SKM-1 (cell line): ENCODE results near the gene PAM16.

Experiments
- DNase-seq: peaks from one replicate; lab custom pipeline; 2025; ENCODE audit not compliant: unreplicated experiment; lab: John Stamatoyannopoulos, UW

Gene PAM16

DNA sequence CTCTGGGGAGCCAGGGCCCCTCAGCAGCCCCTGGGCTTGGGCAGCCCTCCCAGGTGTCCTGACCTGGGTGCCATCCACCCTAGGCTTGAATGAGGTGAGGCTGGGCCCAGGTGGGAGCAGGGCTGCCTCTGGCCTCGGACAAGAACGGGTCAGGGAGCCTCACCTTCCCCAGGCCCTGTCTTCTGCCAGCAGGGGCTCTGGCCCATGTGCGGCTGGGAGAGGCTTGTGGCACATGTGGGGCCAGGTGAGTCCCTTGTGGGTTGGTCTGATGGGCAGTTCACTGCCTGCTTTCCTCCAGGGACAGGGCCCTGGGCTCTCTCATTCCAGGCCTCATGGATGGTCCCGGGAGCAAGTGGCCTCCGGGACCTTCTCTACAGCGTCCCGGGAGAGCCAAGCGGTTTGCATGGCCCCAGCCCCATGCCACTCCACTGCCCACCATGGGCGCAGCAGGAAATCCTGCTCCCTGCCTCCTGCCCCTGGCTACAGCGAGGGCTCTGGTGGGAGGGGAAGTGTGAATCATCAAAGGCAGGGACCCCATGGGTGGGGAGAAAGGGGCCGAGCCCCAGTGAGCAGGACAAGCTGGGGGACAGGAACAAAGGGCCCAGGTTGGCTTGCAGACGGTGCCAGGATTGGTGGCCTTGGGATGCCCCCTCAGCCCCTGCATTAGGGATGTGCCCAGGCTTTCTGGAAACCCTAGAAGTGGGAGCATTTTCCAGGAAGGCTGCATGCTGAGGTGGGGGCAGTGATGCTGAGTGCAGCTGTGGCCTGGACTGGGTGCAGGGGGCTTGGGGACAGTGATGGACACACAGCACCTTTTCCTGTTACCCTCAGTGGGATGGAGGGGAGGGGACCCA, 32.7 kb upstream of the PAM16 start:
- no peak for DNase-seq

GRCh38 chr16:4382795-4383357, 31.8 kb upstream of the PAM16 start:
- no peak for DNase-seq

GRCh38 chr16:4381935-4382794, 31.0 kb upstream of the PAM16 start:
- DNase-seq, result no peak

DNA sequence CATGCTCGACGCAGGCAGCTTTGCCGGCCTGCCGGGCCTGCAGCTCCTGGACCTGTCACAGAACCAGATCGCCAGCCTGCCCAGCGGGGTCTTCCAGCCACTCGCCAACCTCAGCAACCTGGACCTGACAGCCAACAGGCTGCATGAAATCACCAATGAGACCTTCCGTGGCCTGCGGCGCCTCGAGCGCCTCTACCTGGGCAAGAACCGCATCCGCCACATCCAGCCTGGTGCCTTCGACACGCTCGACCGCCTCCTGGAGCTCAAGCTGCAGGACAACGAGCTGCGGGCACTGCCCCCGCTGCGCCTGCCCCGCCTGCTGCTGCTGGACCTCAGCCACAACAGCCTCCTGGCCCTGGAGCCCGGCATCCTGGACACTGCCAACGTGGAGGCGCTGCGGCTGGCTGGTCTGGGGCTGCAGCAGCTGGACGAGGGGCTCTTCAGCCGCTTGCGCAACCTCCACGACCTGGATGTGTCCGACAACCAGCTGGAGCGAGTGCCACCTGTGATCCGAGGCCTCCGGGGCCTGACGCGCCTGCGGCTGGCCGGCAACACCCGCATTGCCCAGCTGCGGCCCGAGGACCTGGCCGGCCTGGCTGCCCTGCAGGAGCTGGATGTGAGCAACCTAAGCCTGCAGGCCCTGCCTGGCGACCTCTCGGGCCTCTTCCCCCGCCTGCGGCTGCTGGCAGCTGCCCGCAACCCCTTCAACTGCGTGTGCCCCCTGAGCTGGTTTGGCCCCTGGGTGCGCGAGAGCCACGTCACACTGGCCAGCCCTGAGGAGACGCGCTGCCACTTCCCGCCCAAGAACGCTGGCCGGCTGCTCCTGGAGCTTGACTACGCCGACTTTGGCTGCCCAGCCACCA, 30.2 kb upstream of the PAM16 start:
- no peak for DNase-seq

DNA sequence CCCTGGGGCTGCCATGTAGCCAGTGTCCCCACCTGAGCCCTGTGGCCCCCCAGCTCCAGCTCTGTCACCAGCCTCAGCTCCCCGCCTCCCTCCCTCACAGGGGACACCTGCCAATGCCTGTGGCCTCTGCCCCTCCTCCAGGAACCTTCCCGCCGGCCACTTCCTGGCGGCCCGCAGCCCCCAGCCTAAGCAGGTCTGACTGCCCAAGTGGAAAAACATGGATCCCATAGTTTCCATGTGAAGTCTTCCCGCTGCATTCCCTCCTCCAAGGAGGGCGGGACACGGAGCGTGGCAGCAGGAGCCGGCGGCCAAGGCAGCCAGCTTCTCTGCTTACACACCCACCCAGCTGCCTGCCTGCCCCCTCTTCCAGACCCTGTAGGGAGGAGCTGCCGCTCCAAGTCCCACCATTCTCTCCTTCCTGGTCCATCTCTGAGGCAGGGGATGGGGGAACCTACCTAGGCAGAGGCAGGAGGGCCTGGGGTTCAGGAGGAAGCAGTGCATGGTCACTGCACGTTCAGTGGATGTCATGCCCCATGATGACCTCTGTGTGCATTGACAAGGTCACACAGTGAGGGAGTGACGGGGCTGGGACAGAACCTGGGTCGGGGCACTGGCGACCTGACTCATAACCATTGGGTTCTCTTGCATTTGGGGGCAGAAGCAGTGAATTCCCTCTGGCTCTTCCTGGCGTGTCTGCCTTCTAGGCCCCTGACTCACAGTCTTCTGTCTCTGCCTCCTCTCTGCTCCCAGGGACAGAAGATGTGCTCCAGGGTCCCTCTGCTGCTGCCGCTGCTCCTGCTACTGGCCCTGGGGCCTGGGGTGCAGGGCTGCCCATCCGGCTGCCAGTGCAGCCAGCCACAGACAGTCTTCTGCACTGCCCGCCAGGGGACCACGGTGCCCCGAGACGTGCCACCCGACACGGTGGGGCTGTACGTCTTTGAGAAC, 29.3 kb upstream of the PAM16 start:
- DNase-seq, result no peak

DNA sequence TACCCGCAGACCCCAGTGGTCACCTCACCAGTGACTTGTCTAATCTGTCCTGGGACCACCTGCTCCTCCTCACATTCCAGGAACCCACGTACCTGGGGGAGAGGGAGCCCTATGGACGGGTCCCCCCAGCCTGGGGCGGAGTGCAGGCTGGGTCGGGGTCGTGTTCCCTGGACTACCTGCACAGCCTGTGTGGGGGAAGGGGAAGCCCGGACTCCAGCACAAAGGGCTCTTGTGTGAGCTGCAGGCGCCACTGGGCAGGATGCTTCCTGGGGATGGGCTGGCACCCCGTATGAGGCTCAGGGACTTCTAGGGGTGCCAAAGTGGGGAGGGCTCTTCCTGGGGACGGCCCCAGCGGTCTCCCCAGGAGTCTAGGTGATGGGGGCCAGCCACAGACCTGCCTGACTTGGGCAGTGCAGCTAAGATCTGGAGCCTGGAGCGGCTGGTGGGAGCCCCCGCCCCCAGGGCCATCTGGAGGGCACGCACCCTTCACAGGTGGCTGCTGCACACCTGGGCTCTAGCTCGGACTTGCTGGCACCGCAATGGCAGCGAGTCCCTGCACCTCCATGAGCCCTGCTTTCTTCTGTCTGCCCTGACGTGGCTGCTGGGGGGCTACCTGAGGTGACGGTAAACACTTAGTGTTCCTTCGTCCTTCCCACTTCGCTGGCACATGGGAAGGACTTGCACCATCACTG, 28.0 kb upstream of the PAM16 start:
- DNase-seq, result no peak

DNA sequence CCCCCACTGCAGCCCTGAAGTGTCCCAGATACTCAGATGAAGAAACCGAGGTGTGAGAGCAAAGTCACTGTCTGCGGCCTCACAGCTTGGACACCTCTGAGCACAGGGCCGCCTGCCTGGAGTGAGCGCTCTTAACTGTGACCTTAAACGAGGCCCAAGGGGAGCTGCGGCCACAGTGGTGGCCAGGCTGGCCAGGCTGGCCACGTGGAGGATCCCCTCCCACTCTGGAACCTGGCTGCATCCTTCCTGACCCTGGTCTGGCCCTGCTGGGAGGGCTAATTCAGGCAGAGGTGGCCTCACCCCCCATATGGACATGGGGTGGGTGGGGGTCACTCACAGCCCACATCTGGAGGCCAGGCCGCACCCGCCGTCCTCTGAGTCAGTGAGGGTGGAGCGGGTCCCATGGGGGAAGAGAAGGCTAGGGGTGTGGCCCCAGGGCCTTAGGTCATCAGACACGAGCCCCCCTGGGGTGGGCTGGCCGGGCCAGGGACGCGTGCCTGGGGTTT, 27.1 kb upstream of the PAM16 start:
- DNase-seq, result no peak

DNA sequence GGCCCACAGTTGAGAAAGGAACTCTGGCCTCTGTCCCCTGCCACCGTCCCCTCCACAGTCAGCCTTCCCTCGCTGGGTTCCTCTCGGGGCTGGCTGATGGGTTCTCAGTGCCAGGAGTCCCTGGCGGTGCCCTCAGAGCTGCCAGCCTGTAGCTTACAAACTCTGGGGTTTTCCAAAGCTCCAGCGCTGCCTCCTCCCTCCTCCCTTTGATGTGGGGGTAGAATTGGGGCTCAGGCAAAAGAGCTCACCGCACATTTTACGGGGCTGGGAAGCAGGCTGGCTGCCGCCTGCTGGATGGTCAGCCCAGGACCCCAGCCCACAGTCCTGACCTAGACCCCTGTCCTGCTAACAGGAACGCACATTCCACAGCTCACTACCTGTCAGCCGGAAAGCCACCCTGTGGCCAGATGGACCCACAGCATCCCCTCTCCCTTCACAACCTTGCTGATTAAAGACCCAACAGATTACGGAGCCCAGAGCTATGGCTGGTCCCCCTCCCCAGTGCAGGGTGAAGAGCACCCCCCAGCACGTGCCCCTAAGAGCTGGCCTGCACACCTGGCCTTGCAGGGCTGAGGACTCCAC, 26.5 kb upstream of the PAM16 start:
- DNase-seq, result no peak

DNA sequence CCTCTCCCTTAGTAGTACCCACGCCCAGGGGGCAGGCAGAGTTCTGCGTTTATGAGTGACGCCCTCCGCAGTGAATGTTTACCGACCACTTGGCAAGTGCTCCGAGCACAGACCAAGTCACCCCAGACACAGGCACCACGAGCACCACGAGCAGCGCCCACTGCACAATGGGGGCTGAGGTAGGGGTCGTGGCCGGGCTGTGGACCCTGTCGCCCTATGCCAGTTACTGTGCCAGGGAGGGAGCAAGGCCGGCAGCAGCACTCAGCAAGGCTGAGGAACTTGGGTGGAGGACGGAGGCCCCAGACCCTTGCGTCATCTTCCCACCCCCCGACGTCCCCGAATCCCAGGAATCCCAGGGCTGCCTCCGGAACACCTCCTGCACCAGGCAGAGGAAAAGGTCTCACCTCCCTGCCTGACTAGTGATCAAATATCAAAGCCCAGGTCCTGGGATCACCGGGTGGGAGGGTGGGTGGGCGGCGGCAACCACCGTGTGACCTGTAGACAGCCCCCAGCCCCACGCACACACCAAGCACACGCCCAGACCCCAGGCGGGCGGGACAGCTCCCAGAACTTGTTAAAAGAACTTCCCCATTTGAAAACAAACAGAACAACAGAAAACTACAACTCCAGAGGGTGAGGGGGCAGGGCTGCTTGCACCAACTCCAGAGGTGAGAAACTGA, 25.9 kb upstream of the PAM16 start:
- no peak for DNase-seq

DNA sequence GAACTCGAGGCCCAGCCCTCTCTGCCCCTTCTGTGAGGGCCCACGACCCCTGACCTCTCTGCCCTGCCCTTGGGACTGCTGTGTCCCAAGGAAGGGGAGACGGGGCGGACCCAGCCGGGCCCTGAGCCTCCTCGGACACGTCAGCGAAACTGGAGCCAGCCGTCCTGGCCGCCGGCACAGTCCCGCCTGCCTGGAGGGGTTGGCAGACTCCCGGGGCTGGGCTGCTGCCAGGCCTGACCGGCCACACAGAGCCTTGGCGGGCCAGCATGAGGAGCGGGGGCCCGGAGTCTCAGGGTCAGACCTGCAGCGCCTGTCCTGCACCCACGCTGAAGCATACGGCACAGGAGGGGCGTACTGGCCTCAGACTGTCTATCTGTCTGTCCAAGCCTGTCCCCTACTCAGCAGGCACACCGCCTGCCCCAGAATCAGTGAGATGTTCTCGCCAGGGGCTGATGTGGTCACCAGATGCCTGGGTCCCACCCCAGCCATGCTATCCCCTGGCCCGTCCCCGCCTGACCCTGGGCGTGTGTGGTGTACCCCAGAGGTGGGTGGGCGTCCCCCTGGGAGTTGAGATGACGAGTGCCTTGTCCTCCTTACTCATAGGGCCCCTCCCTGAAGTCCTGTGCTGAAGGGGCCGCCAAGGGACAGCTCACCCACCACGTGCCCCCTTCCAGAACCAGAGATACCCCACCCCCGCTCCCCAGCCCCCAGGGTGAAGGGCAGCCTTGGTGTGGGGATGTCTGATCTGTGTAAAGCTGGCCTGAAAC, 25.2 kb upstream of the PAM16 start:
- no peak for DNase-seq

- DNase-seq, result no peak
These were observed 24.6 kb upstream of the PAM16 start for GRCh38 chr16:4375717-4376116.

GRCh38 chr16:4373909-4374742, 23.0 kb upstream of the PAM16 start:
- no peak for DNase-seq

DNA sequence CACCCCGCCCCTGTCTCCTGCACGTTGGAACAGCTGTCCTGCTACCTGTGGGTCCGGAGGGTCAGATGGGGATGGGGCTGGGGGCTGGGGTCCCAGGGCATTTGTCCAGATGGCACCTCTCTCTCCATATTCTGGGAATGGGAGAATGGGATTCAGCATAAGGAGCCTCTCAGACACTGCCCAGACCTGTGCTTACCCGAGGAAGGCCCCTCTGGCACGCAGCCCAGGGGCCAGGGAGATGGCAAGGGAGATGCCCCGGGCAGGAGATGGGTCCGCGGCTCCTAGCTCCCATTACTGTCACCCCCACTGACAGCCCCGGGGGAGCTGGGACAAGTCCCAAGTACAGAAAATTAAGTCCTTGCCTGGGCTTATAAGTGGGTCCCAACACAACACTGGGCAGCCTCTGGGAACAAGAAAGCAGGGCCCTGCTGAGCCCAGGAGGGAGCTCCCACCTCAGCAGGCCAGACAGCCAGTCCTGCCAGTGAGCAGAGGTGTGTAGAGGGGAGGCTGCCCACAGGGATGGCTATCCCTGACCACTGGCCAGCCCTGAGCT, 22.3 kb upstream of the PAM16 start:
- DNase-seq, result no peak

GRCh38 chr16:4372578-4373355, 21.6 kb upstream of the PAM16 start:
- DNase-seq, result no peak

GRCh38 chr16:4372001-4372577, 21.0 kb upstream of the PAM16 start:
- DNase-seq, result no peak
